ENCODE results near the gene L2HGDH.

Gene L2HGDH

DNA sequence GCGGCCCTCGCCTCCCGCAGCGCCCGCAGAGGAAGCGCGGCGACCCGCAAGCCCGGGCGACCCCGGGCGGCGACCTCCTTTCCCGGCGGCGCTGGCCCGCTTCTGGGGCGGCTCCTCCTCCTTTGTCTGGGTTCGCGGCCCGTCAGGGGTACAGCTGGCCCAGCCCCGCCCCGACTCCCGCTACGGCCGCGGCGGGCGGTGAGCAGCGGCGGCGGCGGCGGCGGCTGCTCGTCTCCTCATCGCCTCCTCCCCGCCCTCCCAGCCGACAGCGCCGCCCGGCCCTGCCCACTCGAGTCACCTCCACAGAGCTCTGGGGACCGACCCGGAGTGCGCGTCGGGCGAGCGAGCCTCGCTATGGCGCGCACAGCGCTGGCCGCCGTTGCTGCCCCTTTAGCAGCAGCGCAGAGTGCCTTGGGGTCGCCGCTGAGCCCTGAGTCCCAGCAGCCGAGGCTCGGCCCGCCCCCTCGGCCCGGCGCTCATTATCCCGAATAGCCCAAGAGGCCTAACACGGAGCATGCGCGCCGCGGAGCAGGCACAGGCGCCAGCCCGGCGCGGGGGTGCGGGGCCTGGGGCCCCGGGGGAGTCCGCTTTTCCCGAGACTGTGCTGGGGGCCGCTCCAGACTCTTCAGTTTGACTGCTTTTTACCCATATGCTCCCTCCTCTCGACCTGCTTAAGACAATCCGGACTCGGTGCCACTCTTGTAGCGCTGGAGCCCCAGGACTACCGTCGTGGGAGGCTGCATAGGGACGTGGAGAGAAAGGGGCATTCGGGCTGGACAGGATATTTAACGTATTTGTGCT, 80.4 kb downstream of the L2HGDH start, which contains the start of gene SOS2:
TSS of gene SOS2 (minus strand) at position 104 of the 801 bp plus-strand sequence. CDS start 295 bp downstream, outside the sequence.
- H3K4me3 ChIP-seq = peak within 1 kb of the TSS; percentile 84
- DNase-seq (ENCODE audit: low spot score) = peak; percentile 91
- peak within 1 kb of the TSS; percentile 96 for H3K27ac ChIP-seq
- TF ChIP-seq, protein P1, sequence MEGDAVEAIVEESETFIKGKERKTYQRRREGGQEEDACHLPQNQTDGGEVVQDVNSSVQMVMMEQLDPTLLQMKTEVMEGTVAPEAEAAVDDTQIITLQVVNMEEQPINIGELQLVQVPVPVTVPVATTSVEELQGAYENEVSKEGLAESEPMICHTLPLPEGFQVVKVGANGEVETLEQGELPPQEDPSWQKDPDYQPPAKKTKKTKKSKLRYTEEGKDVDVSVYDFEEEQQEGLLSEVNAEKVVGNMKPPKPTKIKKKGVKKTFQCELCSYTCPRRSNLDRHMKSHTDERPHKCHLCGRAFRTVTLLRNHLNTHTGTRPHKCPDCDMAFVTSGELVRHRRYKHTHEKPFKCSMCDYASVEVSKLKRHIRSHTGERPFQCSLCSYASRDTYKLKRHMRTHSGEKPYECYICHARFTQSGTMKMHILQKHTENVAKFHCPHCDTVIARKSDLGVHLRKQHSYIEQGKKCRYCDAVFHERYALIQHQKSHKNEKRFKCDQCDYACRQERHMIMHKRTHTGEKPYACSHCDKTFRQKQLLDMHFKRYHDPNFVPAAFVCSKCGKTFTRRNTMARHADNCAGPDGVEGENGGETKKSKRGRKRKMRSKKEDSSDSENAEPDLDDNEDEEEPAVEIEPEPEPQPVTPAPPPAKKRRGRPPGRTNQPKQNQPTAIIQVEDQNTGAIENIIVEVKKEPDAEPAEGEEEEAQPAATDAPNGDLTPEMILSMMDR (IDR thresholded peaks at IDR 0.05) = no peak

DNA sequence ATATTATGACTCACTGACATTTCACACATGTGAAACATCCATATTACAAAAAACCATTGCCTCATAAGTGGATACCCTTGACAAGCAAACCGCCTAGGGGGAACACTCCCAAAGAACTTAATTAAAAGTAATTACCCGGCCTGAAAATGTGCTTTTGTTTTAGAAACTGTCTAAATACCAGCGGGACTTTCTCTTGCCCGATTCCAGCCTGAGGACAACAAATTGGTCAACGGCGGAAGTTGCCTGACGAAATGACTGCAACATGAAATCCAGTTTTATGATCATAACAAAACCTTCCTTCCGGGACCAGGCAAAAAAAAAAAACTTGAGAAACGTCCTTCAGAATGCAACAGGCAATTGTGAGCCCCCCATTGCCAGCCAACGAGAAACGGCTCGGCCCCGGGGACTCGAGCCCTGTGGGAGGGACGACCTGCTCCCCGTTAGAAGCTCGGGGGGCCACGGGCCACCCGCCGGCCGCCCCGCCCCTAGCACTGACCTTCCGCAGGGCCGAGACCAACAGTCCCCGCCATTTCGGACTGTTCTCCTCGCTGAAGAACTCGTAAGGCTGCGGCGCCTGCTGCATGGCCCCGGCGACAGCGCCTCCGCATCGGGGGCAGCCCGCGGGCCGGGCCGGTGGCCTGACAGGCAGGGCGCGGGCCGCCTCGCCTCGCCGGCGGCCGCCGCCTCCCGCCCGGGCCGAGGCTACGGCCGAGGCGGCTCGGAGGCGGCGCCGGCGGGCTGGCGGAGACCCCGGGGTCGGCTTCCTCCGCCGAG, 81.1 kb downstream of the L2HGDH start:
- DNase-seq (ENCODE audit: low spot score) = peak; percentile 78
- Histone ChIP-seq H3K4me3 (peak overlapping the region; percentile 84), H3K27ac (peak overlapping the region; percentile 96)
- TF ChIP-seq, protein P1 (IDR thresholded peaks at IDR 0.05) = no peak

DNA sequence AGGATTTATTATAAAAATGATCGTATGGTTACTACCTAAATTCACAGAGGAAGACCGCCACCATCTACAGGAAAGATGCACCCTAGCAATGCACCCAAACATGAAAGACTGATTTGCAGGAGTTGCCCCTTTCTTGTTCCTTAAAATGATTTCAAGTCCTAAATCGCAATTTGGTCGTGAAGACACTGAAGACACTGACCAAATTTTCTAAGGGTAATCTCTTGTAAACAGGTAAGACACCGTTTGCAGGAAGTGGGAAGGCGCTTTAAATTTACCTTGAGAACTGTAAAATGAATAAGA, 81.7 kb downstream of the L2HGDH start:
- Histone ChIP-seq H3K4me3 (peak overlapping the region; percentile 84), H3K27ac (peak overlapping the region; percentile 96)
- DNase-seq (ENCODE audit: low spot score) = no peak
- TF ChIP-seq, protein P1 (IDR thresholded peaks at IDR 0.05) = no peak

DNA sequence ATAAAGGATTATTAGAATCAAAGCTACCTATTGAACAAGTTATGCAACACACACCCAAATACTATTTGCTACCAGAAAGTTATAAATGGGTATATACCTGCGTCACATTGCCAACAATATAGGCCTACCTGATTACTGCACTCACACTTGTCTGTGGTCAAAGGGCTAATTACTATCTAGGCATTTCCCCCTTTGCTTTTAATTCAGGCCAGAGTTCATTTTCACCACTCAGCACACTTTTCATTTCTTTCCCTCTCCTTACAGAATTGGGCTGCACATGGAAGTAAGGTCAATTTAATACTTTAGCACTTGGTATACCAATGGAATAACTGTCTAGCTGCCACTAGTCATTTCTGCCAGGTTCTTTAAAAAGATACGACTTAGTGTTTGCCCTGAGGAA, 82.3 kb downstream of the L2HGDH start:
- Histone ChIP-seq H3K4me3 (peak overlapping the region; percentile 84), H3K27ac (peak overlapping the region in 1 of 2 donors; percentile 62)
- TF ChIP-seq, protein P1 (IDR thresholded peaks at IDR 0.05) = no peak
- DNase-seq (ENCODE audit: low spot score) = no peak

DNA sequence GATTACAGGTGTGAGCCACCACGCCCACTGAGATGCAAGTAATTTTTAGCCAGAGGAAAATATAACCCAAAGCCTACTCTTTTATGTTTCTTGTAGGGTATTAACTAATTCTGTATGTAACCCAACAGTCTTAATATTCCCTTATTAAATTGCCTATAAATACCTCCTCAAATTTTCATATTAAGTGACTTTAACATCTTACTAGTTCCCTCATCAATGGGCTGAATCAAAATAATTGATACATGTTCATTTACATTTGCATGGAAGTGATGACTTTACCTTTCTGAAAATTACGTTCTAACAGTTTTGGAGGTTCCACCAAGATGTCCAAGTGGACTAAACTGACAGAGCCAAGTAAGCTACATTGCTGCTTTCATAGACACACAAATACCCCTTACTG, 83.7 kb downstream of the L2HGDH start:
- Histone ChIP-seq H3K27ac (no peak overlapping the region), H3K4me3 (no peak overlapping the region)
- no peak for DNase-seq (ENCODE audit: low spot score)
- TF ChIP-seq, protein P1 (IDR thresholded peaks at IDR 0.05) = no peak

DNA sequence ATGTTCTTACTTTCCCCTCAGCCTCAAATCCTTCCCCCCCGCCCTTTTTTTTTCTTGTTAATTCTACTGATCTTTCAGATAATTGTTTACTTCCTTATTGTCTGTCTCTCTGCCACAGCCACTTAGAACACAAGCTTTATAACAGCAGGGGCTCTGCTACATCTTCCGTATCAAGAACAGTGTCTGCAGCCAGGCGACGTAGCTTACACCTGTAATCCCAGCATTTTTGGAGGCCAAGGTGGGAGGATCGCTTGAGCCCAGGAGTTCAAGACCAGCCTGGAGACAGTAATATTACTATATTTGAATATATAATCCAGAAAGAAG, 86.1 kb downstream of the L2HGDH start:
- H3K27ac ChIP-seq = peak overlapping the region in 1 of 2 donors; percentile 35
- peak overlapping the region; percentile 2 for H3K4me3 ChIP-seq
- DNase-seq (ENCODE audit: low spot score) = no peak
- TF ChIP-seq, protein P1 (IDR thresholded peaks at IDR 0.05) = no peak

Data from coronary artery (tissue), 2 donors.